HCT116 (cell line): Measurements from ENCODE around the gene ZBTB7C. TPM values are rescaled to one million over a fixed set of nuclear protein-coding genes. Genes with fewer than 3 reads are reported as not detected.

Experiments used
- ATAC-seq: fragments of 200-7000 bp; cut with Tn5 transposase; 2 replicates; pipeline ENCODE4 v1.9.1; 2020; ENCODE audit warnings: mild to moderate bottlenecking, moderate library complexity
- BruUV-seq: library from RNA; stranded (reverse); fragments of 400-500 nt; replicated peaks from 2 replicates; lab custom pipeline; 2021; lab: Mats Ljungman, UMichigan
- CTCF ChIA-PET: fragments of 300-600 bp; sonication (Branson Sonifier 250); formaldehyde crosslinking; loops from one replicate; lab custom pipeline; 2021; ENCODE audit warnings: antibody characterized with exemption; lab: Charles Lee
- POLR2A ChIA-PET: fragments of 300-600, 350-600 bp; sonication (Branson Sonifier 250); formaldehyde crosslinking; loops from one replicate; lab custom pipeline; 2021; ENCODE audit warnings: antibody characterized with exemption; lab: Charles Lee
- RAD21 ChIA-PET, 2 experiments: fragments of 300-600 bp; sonication (Branson Sonifier 250); formaldehyde crosslinking; loops; one replicate each; lab custom pipeline; 2023; ENCODE audit warnings: low total read pairs in 2 of 2; ENCODE audit not compliant: uncharacterized antibody in 2 of 2, unreplicated experiment in 2 of 2, low non-redundant PET in 1 of 2; lab: Charles Lee
- DNase-seq: peaks from one replicate; pipeline ENCODE4 v3.0.0-alpha.2; 2010; ENCODE audit warnings: low read depth, low spot score
- H2AFZ ChIP-seq: fragments of 200-600 bp; shearing (Covaris generic), sonication (generic); 2 replicates; pipeline ENCODE4 v1.6.1; 2017; ENCODE audit warnings: low read depth, mixed run types, mixed read lengths, antibody characterized with exemption, low read length; ENCODE audit not compliant: poor library complexity, severe bottlenecking
- H3K27ac ChIP-seq: 2 replicates; pipeline ENCODE4 v1.5.1; 2012; ENCODE audit warnings: low read depth, low read length
- H3K27me3 ChIP-seq: fragments of 200-600 bp; sonication (generic); 2 replicates; pipeline ENCODE4 v1.6.1; 2016; ENCODE audit warnings: mixed run types, low read length, mixed read lengths; ENCODE audit not compliant: insufficient read depth
- H3K36me3 ChIP-seq, 2 experiments: fragments of 200-500 bp in 1 of 2; fragments of 200-600 bp in 1 of 2; sonication (Bioruptor generic) in 1 of 2; sonication (generic) in 1 of 2; 2 replicates each; pipeline versions ENCODE4 v1.5.1 to v1.6.1; 2014 to 2016; ENCODE audit warnings: low read length in 2 of 2, inconsistent platforms in 1 of 2, mixed read lengths in 1 of 2, mixed run types in 1 of 2; ENCODE audit not compliant: insufficient read depth in 2 of 2, control insufficient read depth in 1 of 2
- H3K4me1 ChIP-seq, 2 experiments: fragments of 200-600 bp in 1 of 2; sonication (generic) in 1 of 2; 2 replicates each; pipeline versions ENCODE4 v1.5.1 to v1.6.1; 2012 to 2017; ENCODE audit warnings: low read length in 2 of 2, inconsistent platforms in 1 of 2, mild to moderate bottlenecking in 1 of 2, mixed read lengths in 1 of 2, mixed run types in 1 of 2, moderate library complexity in 1 of 2; ENCODE audit not compliant: insufficient read depth in 2 of 2, control insufficient read depth in 1 of 2
- H3K4me2 ChIP-seq: fragments of 200-600 bp; sonication (generic); 2 replicates; pipeline ENCODE4 v1.6.1; 2017; ENCODE audit warnings: mixed run types, low read length, mixed read lengths
- H3K4me3 ChIP-seq, 2 experiments: fragments of 200-600 bp in 1 of 2; sonication (generic) in 1 of 2; replicated peaks in 1 of 2; 2 replicates each; pipeline ENCODE4 v1.5.1; 2011 to 2016; ENCODE audit warnings: low read length in 2 of 2, control low read depth in 1 of 2, low read depth in 1 of 2, mild to moderate bottlenecking in 1 of 2, mixed read lengths in 1 of 2, mixed run types in 1 of 2
- H3K79me2 ChIP-seq: fragments of 200-600 bp; sonication (generic); 2 replicates; pipeline ENCODE4 v1.6.1; 2017; ENCODE audit warnings: mild to moderate bottlenecking, mixed run types, low read length, moderate library complexity, mixed read lengths; ENCODE audit not compliant: insufficient read depth
- H3K9ac ChIP-seq: fragments of 200-600 bp; sonication (generic); 2 replicates; pipeline ENCODE4 v1.6.1; 2016; ENCODE audit warnings: low read length, mixed read lengths
- H3K9me2 ChIP-seq: fragments of 200-600 bp; sonication (generic), shearing (Covaris generic); 2 replicates; pipeline ENCODE4 v1.6.1; 2017; ENCODE audit warnings: mixed run types, mild to moderate bottlenecking, moderate library complexity; ENCODE audit not compliant: insufficient read depth
- H3K9me3 ChIP-seq, 2 experiments: fragments of 200-500 bp in 1 of 2; fragments of 200-600 bp in 1 of 2; sonication (Bioruptor generic) in 1 of 2; sonication (generic) in 1 of 2; 2 replicates each; pipeline ENCODE4 v1.6.1; 2014 to 2017; ENCODE audit warnings: low read length in 2 of 2, mixed read lengths in 2 of 2, inconsistent platforms in 1 of 2, low read depth in 1 of 2, mild to moderate bottlenecking in 1 of 2, mixed run types in 1 of 2, moderate library complexity in 1 of 2; ENCODE audit not compliant: control insufficient read depth in 1 of 2, insufficient read depth in 1 of 2
- H4K20me1 ChIP-seq: fragments of 200-600 bp; sonication (generic), shearing (Covaris generic); 2 replicates; pipeline ENCODE4 v1.6.1; 2017; ENCODE audit warnings: mixed run types, mild to moderate bottlenecking, moderate library complexity; ENCODE audit not compliant: insufficient read depth
- CEBPB ChIP-seq: IDR thresholded peaks from 2 replicates; pipeline ENCODE4 v1.6.1; 2012; ENCODE audit warnings: low read depth
- EGR1 ChIP-seq: IDR thresholded peaks from 2 replicates; pipeline ENCODE4 v1.6.1; 2012; ENCODE audit warnings: low read depth
- EZH2 ChIP-seq: fragments of 200-600 bp; sonication (generic); IDR thresholded peaks from 2 replicates; pipeline ENCODE4 v1.6.1; 2017; ENCODE audit warnings: antibody characterized with exemption, mixed run types
- FOSL1 ChIP-seq: IDR thresholded peaks from 2 replicates; pipeline ENCODE4 v1.6.1; 2012; ENCODE audit warnings: low read depth
- POLR2A ChIP-seq: IDR thresholded peaks from 2 replicates; pipeline ENCODE4 v1.7.0; 2011; ENCODE audit warnings: borderline replicate concordance; ENCODE audit not compliant: insufficient read depth, insufficient read length; ENCODE audit errors: extremely low read depth
- YY1 ChIP-seq: IDR thresholded peaks from 2 replicates; pipeline ENCODE4 v1.6.1; 2011; ENCODE audit warnings: low read length, low read depth, moderate library complexity, mild to moderate bottlenecking; ENCODE audit not compliant: insufficient replicate concordance; ENCODE audit errors: extremely low read depth
- ZFX ChIP-seq: fragments of 450-650 bp; IDR thresholded peaks from 2 replicates; pipeline ENCODE4 v1.6.1; 2017
- intact Hi-C: fragments of 100-400 bp; cut with micrococcal nuclease; formaldehyde crosslinking; loops from 2 replicates; pipeline ENCODE4 v1.10.0; 2022
- total RNA-seq: library from RNA; stranded (reverse); gene quantifications from one replicate; pipeline ENCODE4 v1.2.1, GENCODE V29; 2021; ENCODE audit not compliant: unreplicated experiment
- TF ChIP-seq, protein P1 (sequence below): IDR thresholded peaks from 2 replicates; pipeline ENCODE4 v1.6.1; 2012
- TF ChIP-seq, protein P2 (sequence below): IDR thresholded peaks from 2 replicates; pipeline ENCODE4 v1.6.1; 2011; ENCODE audit warnings: mild to moderate bottlenecking, low read length, moderate library complexity; ENCODE audit not compliant: insufficient replicate concordance; ENCODE audit errors: extremely low read depth
- TF ChIP-seq, protein P3 (sequence below): IDR thresholded peaks from 2 replicates; pipeline ENCODE4 v1.6.1; 2012; ENCODE audit warnings: low read depth
- TF ChIP-seq, protein P4 (sequence below): IDR thresholded peaks from 2 replicates; pipeline ENCODE4 v1.6.1; 2012
- TF ChIP-seq, protein P5 (sequence below), 3 experiments: fragments of 200-600 bp in 1 of 3; sonication (generic) in 1 of 3; IDR thresholded peaks in 2 of 3; conservative IDR thresholded peaks in 1 of 3; 2 replicates each; pipeline ENCODE4 v1.5.1; 2012 to 2017; ENCODE audit warnings: low read depth in 2 of 3, low read length in 2 of 3, antibody characterized with exemption in 1 of 3, borderline replicate concordance in 1 of 3, control low read depth in 1 of 3, mild to moderate bottlenecking in 1 of 3, mixed read lengths in 1 of 3, mixed run types in 1 of 3, moderate library complexity in 1 of 3; ENCODE audit not compliant: insufficient read depth in 1 of 3

The ZBTB7C gene
- total RNA-seq, 1 experiment from 2014 or later: 0.37 TPM

DNA sequence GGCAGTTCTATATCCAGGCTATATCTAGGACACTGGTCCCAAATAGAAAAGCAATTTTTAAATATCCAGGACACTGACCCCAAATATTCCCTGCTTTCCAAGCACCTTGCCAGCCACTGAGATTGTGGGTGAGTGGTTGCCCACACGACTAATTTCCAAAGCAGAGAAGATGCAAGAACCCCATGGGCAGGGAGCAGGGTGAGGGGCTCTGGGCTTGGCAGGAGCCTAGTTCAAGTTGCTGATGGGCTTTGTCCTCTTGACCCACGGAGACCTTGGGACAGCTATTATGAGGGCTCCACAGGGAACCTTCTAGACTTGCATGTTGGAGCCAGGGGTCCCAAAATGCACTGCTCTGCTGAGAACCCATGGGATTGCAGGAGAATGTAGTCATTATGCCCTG lies 332.7 kb downstream of the ZBTB7C start:
- ATAC-seq: no peak
- POLR2A ChIA-PET: no interaction called here
- CTCF ChIA-PET: no interaction called here

More for the DNA sequence above, 332.7 kb downstream of the ZBTB7C start:
- no TSS peak for BruUV-seq
- no peaks in the 10 kb centered on the region for H3K79me2 ChIP-seq
- no peak overlapping the region for H2AFZ ChIP-seq
- no peak for TF ChIP-seq CEBPB
- TF ChIP-seq, protein P1, sequence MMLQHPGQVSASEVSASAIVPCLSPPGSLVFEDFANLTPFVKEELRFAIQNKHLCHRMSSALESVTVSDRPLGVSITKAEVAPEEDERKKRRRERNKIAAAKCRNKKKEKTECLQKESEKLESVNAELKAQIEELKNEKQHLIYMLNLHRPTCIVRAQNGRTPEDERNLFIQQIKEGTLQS: no peak
- TF ChIP-seq, protein P2, sequence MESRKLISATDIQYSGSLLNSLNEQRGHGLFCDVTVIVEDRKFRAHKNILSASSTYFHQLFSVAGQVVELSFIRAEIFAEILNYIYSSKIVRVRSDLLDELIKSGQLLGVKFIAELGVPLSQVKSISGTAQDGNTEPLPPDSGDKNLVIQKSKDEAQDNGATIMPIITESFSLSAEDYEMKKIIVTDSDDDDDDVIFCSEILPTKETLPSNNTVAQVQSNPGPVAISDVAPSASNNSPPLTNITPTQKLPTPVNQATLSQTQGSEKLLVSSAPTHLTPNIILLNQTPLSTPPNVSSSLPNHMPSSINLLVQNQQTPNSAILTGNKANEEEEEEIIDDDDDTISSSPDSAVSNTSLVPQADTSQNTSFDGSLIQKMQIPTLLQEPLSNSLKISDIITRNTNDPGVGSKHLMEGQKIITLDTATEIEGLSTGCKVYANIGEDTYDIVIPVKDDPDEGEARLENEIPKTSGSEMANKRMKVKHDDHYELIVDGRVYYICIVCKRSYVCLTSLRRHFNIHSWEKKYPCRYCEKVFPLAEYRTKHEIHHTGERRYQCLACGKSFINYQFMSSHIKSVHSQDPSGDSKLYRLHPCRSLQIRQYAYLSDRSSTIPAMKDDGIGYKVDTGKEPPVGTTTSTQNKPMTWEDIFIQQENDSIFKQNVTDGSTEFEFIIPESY: no peak
- TF ChIP-seq YY1: no peak
- no peak for TF ChIP-seq FOSL1
- TF ChIP-seq EGR1: no peak
- TF ChIP-seq, protein P3, sequence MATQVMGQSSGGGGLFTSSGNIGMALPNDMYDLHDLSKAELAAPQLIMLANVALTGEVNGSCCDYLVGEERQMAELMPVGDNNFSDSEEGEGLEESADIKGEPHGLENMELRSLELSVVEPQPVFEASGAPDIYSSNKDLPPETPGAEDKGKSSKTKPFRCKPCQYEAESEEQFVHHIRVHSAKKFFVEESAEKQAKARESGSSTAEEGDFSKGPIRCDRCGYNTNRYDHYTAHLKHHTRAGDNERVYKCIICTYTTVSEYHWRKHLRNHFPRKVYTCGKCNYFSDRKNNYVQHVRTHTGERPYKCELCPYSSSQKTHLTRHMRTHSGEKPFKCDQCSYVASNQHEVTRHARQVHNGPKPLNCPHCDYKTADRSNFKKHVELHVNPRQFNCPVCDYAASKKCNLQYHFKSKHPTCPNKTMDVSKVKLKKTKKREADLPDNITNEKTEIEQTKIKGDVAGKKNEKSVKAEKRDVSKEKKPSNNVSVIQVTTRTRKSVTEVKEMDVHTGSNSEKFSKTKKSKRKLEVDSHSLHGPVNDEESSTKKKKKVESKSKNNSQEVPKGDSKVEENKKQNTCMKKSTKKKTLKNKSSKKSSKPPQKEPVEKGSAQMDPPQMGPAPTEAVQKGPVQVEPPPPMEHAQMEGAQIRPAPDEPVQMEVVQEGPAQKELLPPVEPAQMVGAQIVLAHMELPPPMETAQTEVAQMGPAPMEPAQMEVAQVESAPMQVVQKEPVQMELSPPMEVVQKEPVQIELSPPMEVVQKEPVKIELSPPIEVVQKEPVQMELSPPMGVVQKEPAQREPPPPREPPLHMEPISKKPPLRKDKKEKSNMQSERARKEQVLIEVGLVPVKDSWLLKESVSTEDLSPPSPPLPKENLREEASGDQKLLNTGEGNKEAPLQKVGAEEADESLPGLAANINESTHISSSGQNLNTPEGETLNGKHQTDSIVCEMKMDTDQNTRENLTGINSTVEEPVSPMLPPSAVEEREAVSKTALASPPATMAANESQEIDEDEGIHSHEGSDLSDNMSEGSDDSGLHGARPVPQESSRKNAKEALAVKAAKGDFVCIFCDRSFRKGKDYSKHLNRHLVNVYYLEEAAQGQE: no peak
- TF ChIP-seq POLR2A: no peak
- TF ChIP-seq, protein P4, sequence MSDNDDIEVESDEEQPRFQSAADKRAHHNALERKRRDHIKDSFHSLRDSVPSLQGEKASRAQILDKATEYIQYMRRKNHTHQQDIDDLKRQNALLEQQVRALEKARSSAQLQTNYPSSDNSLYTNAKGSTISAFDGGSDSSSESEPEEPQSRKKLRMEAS: no peak
- no peak for TF ChIP-seq ZFX
- TF ChIP-seq, protein P5, sequence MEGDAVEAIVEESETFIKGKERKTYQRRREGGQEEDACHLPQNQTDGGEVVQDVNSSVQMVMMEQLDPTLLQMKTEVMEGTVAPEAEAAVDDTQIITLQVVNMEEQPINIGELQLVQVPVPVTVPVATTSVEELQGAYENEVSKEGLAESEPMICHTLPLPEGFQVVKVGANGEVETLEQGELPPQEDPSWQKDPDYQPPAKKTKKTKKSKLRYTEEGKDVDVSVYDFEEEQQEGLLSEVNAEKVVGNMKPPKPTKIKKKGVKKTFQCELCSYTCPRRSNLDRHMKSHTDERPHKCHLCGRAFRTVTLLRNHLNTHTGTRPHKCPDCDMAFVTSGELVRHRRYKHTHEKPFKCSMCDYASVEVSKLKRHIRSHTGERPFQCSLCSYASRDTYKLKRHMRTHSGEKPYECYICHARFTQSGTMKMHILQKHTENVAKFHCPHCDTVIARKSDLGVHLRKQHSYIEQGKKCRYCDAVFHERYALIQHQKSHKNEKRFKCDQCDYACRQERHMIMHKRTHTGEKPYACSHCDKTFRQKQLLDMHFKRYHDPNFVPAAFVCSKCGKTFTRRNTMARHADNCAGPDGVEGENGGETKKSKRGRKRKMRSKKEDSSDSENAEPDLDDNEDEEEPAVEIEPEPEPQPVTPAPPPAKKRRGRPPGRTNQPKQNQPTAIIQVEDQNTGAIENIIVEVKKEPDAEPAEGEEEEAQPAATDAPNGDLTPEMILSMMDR (IDR thresholded peaks at IDR 0.05 in 2 of 3, conservative IDR thresholded peaks at IDR 0.05 in 1 of 3; ENCODE audit: borderline replicate concordance in 1 of 3, insufficient read depth in 1 of 3, low read depth in 2 of 3, low read length in 2 of 3): no peak
- no peak for TF ChIP-seq EZH2
- TF ChIP-seq, all 23 proteins: peak for 0
- Histone ChIP-seq H3K9ac (no peak overlapping the region), H3K9me2 (no peaks in the 10 kb centered on the region), H3K36me3 (no peaks in the 10 kb centered on the region), H3K4me3 (no peak overlapping the region), H4K20me1 (no peaks in the 10 kb centered on the region), H3K27me3 (0 out of 2 replicates have a peak, but pooled peaks cover 3% of the 10 kb centered on the region), H3K4me2 (no peak overlapping the region), H3K27ac (no peak overlapping the region), H3K9me3 (no peaks in the 10 kb centered on the region), H3K4me1 (no peaks in the 10 kb centered on the region)
- RAD21 ChIA-PET: no interaction called here
- DNase-seq: no peak
- intact Hi-C loops: no loop called here
